ENCODE data around the gene CDC14A. TPM values are rescaled to one million over a fixed set of nuclear protein-coding genes. Genes with fewer than 3 reads are reported as not detected.

Gene CDC14A
- total RNA-seq, 1 experiment from 2014 or later, result 6.6 TPM

DNA sequence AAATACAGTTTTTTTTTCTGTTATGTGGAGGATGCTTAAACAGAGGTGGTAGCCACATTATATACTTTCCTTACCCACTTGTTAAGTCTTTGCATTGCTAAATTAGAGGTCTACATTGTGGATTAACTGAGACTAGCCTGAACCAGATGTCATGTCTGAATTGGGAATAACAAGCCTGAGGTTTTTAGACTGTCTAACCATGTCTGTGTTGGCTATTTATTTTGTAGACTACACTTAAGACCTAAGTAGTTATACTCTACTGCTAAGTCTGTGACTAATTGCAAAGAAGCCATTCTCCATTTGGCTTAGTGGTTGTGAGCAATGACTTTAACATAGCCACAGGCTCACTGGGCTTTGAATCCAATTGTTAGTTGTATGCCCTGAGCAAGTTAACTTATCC lies 45.4 kb downstream of the CDC14A start:
- ChIA-PET CTCF (no interaction called here), POLR2A (no interaction called here)
- no peak for ATAC-seq
- Histone ChIP-seq H3K9me3 (ENCODE audit: control insufficient read depth, insufficient read depth, low read depth, low read length) (no peaks in the 10 kb centered on the region), H3K27me3 (ENCODE audit: control insufficient read depth, insufficient read depth, low read length) (no peaks in the 10 kb centered on the region), H3K4me1 (ENCODE audit: control insufficient read depth, insufficient read depth, low read length) (no peaks in the 10 kb centered on the region), H3K27ac (ENCODE audit: low read length) (no peak overlapping the region), H3K36me3 (ENCODE audit: control insufficient read depth, insufficient read depth, low read length) (no peaks in the 10 kb centered on the region), H3K4me3 (ENCODE audit: low read depth in 2 of 2, low read length in 2 of 2) (no peak overlapping the region)
- DNase-seq (ENCODE audit: low read depth, low spot score), result no peak
- intact Hi-C loops (cut with micrococcal nuclease; ENCODE audit: unreplicated experiment) (no loop called here), in situ Hi-C loops (cut with HindIII; ENCODE audit: low pct_unique_long_range_greater_than_20kb, low sequenced_read_pairs) (no loop called here)
- TF ChIP-seq TCF7L2 (IDR thresholded peaks at IDR 0.05; ENCODE audit: low read depth, low read length) (no peak), POLR2AphosphoS5 (IDR thresholded peaks at IDR 0.05; ENCODE audit: low read depth, low read length) (no peak), SIN3A (IDR thresholded peaks at IDR 0.05; ENCODE audit: borderline replicate concordance, insufficient read depth, low read depth, low read length) (no peak), CTCF (IDR thresholded peaks at IDR 0.05) (no peak)
- TF ChIP-seq, protein P1, sequence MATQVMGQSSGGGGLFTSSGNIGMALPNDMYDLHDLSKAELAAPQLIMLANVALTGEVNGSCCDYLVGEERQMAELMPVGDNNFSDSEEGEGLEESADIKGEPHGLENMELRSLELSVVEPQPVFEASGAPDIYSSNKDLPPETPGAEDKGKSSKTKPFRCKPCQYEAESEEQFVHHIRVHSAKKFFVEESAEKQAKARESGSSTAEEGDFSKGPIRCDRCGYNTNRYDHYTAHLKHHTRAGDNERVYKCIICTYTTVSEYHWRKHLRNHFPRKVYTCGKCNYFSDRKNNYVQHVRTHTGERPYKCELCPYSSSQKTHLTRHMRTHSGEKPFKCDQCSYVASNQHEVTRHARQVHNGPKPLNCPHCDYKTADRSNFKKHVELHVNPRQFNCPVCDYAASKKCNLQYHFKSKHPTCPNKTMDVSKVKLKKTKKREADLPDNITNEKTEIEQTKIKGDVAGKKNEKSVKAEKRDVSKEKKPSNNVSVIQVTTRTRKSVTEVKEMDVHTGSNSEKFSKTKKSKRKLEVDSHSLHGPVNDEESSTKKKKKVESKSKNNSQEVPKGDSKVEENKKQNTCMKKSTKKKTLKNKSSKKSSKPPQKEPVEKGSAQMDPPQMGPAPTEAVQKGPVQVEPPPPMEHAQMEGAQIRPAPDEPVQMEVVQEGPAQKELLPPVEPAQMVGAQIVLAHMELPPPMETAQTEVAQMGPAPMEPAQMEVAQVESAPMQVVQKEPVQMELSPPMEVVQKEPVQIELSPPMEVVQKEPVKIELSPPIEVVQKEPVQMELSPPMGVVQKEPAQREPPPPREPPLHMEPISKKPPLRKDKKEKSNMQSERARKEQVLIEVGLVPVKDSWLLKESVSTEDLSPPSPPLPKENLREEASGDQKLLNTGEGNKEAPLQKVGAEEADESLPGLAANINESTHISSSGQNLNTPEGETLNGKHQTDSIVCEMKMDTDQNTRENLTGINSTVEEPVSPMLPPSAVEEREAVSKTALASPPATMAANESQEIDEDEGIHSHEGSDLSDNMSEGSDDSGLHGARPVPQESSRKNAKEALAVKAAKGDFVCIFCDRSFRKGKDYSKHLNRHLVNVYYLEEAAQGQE (IDR thresholded peaks at IDR 0.05; ENCODE audit: insufficient read depth in 1 of 2, low read depth in 2 of 2, low read length in 1 of 2), result no peak
- no TSS peak for BruUV-seq (replicated peaks)

DNA sequence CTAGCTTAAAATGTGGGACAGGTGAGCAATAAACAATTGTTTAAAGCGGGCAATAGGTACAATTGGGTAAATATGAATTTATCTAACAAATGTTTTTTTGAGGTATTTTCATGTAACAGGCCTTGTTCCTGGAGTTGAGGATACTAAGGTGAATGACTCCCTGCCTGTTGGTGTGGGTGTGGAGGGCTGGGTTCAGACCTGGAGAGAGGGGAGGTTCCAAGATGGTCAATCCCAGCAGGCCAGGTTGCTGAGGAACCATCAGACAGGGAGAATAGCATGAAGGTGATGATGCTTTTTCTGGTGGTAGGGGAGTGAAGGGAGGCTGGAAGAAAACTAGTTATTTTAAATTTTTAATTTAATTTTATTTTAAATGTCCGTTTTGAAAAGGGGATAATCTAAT lies 46.3 kb downstream of the CDC14A start:
- H3K27me3 ChIP-seq (ENCODE audit: control insufficient read depth, insufficient read depth, low read length), result no peaks in the 10 kb centered on the region
- CTCF ChIA-PET, result no interaction called here
- H3K36me3 ChIP-seq (ENCODE audit: control insufficient read depth, insufficient read depth, low read length), result no peaks in the 10 kb centered on the region
- ATAC-seq, result no peak
- no peaks in the 10 kb centered on the region for H3K4me1 ChIP-seq (ENCODE audit: control insufficient read depth, insufficient read depth, low read length)
- no peak overlapping the region for H3K4me3 ChIP-seq (ENCODE audit: low read depth in 2 of 2, low read length in 2 of 2)
- H3K27ac ChIP-seq (ENCODE audit: low read length), result no peak overlapping the region
- POLR2A ChIA-PET, result no interaction called here
- no TSS peak for BruUV-seq (replicated peaks)
- in situ Hi-C loops (cut with HindIII; ENCODE audit: low pct_unique_long_range_greater_than_20kb, low sequenced_read_pairs) (no loop called here), intact Hi-C loops (cut with micrococcal nuclease; ENCODE audit: unreplicated experiment) (no loop called here)
- TF ChIP-seq, protein P1 (IDR thresholded peaks at IDR 0.05; ENCODE audit: insufficient read depth in 1 of 2, low read depth in 2 of 2, low read length in 1 of 2), result no peak
- TF ChIP-seq SIN3A (IDR thresholded peaks at IDR 0.05; ENCODE audit: borderline replicate concordance, insufficient read depth, low read depth, low read length) (no peak), TCF7L2 (IDR thresholded peaks at IDR 0.05; ENCODE audit: low read depth, low read length) (no peak), CTCF (IDR thresholded peaks at IDR 0.05) (no peak), POLR2AphosphoS5 (IDR thresholded peaks at IDR 0.05; ENCODE audit: low read depth, low read length) (no peak)
- no peaks in the 10 kb centered on the region for H3K9me3 ChIP-seq (ENCODE audit: control insufficient read depth, insufficient read depth, low read depth, low read length)
- no peak for DNase-seq (ENCODE audit: low read depth, low spot score)
